A549 (cell line): ENCODE results near the gene LRRC75B.

Experiments used
- BHLHE40 ChIP-seq: IDR thresholded peaks from 2 replicates; pipeline ENCODE4 v1.6.1; 2012; ENCODE audit warnings: low read depth, low read length, inconsistent platforms
- EP300 ChIP-seq, 2 experiments: fragments of >200 bp; sonication (Bioruptor Twin); formaldehyde crosslinking; IDR thresholded peaks; 2 replicates in 1 of 2; 3 replicates in 1 of 2; pipeline ENCODE4 v1.6.1; 2016 to 2017
- USF2 ChIP-seq: fragments of 450-650 bp; IDR thresholded peaks from 2 replicates; pipeline ENCODE4 v1.6.1; 2014; ENCODE audit warnings: antibody characterized with exemption

GRCh38 chr22:24536089-24536488 lies 56.8 kb downstream of the LRRC75B start:
- TF ChIP-seq USF2 (no peak), EP300 (IDR thresholded peaks at IDR 0.05) (no peak), BHLHE40 (no peak)
